Gastrocnemius medialis (tissue), 4 donors: ENCODE data around the gene LHFPL6. TPM values are rescaled to one million over a fixed set of nuclear protein-coding genes. Genes with fewer than 3 reads are reported as not detected.

Experiments
- ATAC-seq, 2 donors: fragments of 150-250 bp; one replicate each; pipeline ENCODE4 v1.9.1; 2016
- DNase-seq, 2 donors: peaks; one replicate each; pipeline ENCODE4 v3.0.0-alpha.2; 2019
- H3K27ac ChIP-seq, 4 donors: fragments of 200-600 bp; sonication (generic); 1 replicate in 1 of 4; 2 replicates in 3 of 4; pipeline ENCODE4 v1.5.1; 2016 to 2018; ENCODE audit warnings: mild to moderate bottlenecking in 2 of 4, moderate library complexity in 1 of 4
- H3K27me3 ChIP-seq, 3 donors: fragments of 200-600 bp; sonication (generic) in 2 of 3; 1 replicate in 1 of 3; 2 replicates in 2 of 3; pipeline versions ENCODE4 v1.5.1 to v1.6.0; 2016 to 2019; ENCODE audit warnings: mild to moderate bottlenecking in 1 of 3, moderate library complexity in 1 of 3
- H3K36me3 ChIP-seq, 2 donors: fragments of 200-600 bp; sonication (generic) in 1 of 2; one replicate each; pipeline ENCODE4 v1.5.1; 2017 to 2018
- H3K4me1 ChIP-seq, 2 donors: fragments of 200-600 bp; sonication (generic) in 1 of 2; one replicate each; pipeline ENCODE4 v1.5.1; 2016 to 2017; ENCODE audit warnings: mild to moderate bottlenecking in 2 of 2
- H3K4me3 ChIP-seq, 4 donors: fragments of 200-600 bp; sonication (generic) in 3 of 4; 1 replicate in 1 of 4; 2 replicates in 3 of 4; pipeline ENCODE4 v1.5.1; 2016 to 2019; ENCODE audit warnings: mild to moderate bottlenecking in 2 of 4
- H3K9me3 ChIP-seq, 3 donors: fragments of 200-600 bp; sonication (generic) in 2 of 3; 1 replicate in 1 of 3; 2 replicates in 2 of 3; pipeline ENCODE4 v1.5.1; 2016 to 2019
- POLR2A ChIP-seq, 2 donors: fragments of 450-650 bp; IDR thresholded peaks; one replicate each; pipeline ENCODE4 v1.6.1; 2017; ENCODE audit warnings: antibody characterized with exemption in 2 of 2, mild to moderate bottlenecking in 2 of 2, moderate library complexity in 2 of 2
- in situ Hi-C, 4 donors: fragments of 200-750 bp; cut with MboI; loops; one replicate each; pipeline versions ENCODE4 v1.15.0 to v1.8.0; 2017; ENCODE audit warnings: low sequenced_read_pairs in 4 of 4
- intact Hi-C: fragments of 100-400 bp; cut with DNase I; formaldehyde crosslinking; loops from one replicate; pipeline ENCODE4 v1.15.1; 2023; ENCODE audit warnings: low total_unique reads
- total RNA-seq, 4 donors: library from RNA; depleted of rRNA; stranded (reverse); fragments of >200 nt; gene quantifications; one replicate each; pipeline versions ENCODE4 v1.1.0 to v1.2.3, GENCODE V29; 2016
- TF ChIP-seq, protein P1 (sequence below), 5 experiments: fragments of 450-650 bp in 3 of 5; fragments of 200-600 bp in 2 of 5; sonication (generic) in 2 of 5; IDR thresholded peaks in 4 of 5; conservative IDR thresholded peaks in 1 of 5; 1 replicate in 4 of 5; 2 replicates in 1 of 5; pipeline ENCODE4 v1.5.1; 2016 to 2019; ENCODE audit warnings: antibody characterized with exemption in 5 of 5, mild to moderate bottlenecking in 3 of 5, moderate library complexity in 3 of 5

LHFPL6 gene
- total RNA-seq, 4 donors from 2014 or later, result 12.7 to 26.3 (median 16.0) TPM

DNA sequence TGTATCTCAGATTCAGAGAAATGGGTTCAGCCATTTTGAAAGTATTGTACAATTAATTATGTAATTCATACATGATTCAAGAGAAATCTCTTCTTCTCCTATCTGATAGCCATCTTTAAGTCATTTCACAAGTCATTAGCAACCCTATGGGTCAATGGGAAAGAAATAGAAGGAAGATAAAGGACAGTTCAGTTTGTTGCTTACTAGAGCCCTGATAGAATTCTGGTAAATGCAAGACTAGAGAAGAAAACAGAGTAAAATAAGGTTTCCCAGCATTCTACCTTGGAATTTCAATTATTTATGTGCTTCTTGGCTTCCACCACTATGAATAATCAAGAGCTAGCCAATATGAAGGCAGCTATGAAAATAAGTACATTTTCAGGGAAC lies 117.7 kb downstream of the LHFPL6 start:
- H3K9me3 ChIP-seq, result no peaks in the 10 kb centered on the region
- H3K27me3 ChIP-seq, result no peaks in the 10 kb centered on the region
- no peak overlapping the region for H3K4me3 ChIP-seq
- intact Hi-C loops (no loop called here), in situ Hi-C loops (no loop called here)
- H3K4me1 ChIP-seq, result peaks cover 0 to 9% of the 10 kb centered on the region in 2 donors
- ATAC-seq (no peak), DNase-seq (no peak)
- no peaks in the 10 kb centered on the region for H3K36me3 ChIP-seq
- TF ChIP-seq, protein P1, sequence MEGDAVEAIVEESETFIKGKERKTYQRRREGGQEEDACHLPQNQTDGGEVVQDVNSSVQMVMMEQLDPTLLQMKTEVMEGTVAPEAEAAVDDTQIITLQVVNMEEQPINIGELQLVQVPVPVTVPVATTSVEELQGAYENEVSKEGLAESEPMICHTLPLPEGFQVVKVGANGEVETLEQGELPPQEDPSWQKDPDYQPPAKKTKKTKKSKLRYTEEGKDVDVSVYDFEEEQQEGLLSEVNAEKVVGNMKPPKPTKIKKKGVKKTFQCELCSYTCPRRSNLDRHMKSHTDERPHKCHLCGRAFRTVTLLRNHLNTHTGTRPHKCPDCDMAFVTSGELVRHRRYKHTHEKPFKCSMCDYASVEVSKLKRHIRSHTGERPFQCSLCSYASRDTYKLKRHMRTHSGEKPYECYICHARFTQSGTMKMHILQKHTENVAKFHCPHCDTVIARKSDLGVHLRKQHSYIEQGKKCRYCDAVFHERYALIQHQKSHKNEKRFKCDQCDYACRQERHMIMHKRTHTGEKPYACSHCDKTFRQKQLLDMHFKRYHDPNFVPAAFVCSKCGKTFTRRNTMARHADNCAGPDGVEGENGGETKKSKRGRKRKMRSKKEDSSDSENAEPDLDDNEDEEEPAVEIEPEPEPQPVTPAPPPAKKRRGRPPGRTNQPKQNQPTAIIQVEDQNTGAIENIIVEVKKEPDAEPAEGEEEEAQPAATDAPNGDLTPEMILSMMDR (IDR thresholded peaks at IDR 0.05 in 4 of 5, conservative IDR thresholded peaks at IDR 0.05 in 1 of 5), result no peak
- no peak for TF ChIP-seq POLR2A (IDR thresholded peaks at IDR 0.05)
- no peak overlapping the region for H3K27ac ChIP-seq

DNA sequence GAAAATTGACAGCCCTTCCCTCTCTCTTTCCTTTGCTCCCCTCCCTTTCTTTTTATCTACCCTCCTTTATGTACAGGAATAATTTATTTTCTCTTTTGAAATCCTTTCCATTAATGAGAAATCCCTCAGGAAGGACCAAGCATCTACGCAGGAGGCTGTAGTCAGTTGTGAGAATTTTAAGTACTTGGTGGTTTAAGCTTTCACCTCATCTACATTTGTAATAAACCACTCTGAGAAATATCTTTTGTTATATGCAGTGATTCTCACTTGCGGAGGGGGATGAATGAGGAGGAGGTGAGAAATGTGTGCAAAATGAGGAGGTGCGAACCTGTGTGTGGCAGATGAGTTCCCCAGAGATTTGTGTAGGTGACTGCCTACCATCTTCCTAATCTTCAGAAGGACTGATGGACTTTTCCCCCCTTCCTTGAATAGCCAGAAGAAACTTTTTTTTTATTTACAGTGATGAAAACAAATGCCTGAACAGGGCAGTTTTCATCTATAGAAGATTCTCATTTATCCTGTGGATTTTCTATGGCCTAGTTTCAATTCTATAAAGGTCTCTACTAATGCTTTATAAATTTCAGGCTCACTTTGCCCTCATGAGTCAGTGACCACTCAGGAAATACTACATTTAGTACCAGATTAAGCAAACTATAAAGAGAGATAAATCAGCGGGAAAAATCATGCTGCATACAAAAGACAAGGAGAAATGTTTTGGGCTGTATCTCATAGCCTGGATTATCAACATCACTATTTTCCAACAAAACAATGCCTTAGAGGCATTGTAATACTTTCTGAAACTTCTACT lies 118.3 kb downstream of the LHFPL6 start:
- in situ Hi-C loops (no loop called here), intact Hi-C loops (no loop called here)
- Histone ChIP-seq H3K4me1 (peaks cover 0 to 12% of the 10 kb centered on the region in 2 donors), H3K27me3 (no peaks in the 10 kb centered on the region), H3K9me3 (no peaks in the 10 kb centered on the region), H3K27ac (no peak overlapping the region), H3K36me3 (no peaks in the 10 kb centered on the region), H3K4me3 (no peak overlapping the region)
- ATAC-seq (no peak), DNase-seq (no peak)
- TF ChIP-seq POLR2A (IDR thresholded peaks at IDR 0.05), result no peak

DNA sequence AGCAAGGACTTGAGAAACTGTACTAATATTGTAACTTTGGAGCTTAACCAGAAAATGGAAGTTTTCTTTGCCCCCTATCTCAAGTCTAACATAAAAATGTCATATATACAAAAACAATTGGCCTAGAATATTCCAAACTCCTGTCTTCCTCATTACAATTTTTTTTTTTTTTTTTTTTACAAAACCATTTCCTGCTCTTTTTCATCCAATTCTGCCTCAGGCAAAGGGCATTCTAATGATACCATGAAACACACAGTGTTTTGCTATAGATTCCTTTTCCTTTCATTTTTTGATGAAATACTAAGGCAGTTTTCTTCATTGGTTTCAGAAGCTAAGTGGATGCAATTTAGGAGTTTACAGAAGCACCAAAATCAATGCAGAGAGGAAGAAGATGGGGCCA lies 119.7 kb downstream of the LHFPL6 start:
- no peaks in the 10 kb centered on the region for H3K36me3 ChIP-seq
- H3K4me1 ChIP-seq, result peaks cover 0 to 15% of the 10 kb centered on the region in 2 donors
- intact Hi-C loops (no loop called here), in situ Hi-C loops (no loop called here)
- ATAC-seq, result no peak
- H3K9me3 ChIP-seq, result no peaks in the 10 kb centered on the region
- TF ChIP-seq, protein P1 (IDR thresholded peaks at IDR 0.05 in 4 of 5, conservative IDR thresholded peaks at IDR 0.05 in 1 of 5), result no peak
- no peak for TF ChIP-seq POLR2A (IDR thresholded peaks at IDR 0.05)
- DNase-seq, result no peak
- H3K4me3 ChIP-seq, result no peak overlapping the region
- no peaks in the 10 kb centered on the region for H3K27me3 ChIP-seq
- H3K27ac ChIP-seq, result no peak overlapping the region

DNA sequence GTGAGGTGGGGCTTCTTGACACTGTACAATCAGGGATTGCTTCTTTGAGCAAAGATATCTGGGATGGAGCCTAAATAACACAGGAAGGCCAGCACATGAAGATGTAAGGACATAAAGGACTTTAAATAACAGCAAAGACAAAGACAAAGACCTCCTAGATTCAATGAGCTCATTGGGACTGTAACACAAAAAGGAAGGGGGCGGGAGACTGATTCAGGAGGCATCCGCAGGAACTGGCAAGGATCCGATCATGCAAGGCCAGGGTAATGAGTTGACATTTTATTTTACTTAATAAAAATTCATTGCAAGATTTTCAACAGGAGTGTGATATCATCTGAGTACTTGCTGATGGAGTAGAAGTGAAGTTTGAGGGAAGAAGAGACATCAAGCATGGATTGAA lies 121.5 kb downstream of the LHFPL6 start:
- intact Hi-C loops (no loop called here), in situ Hi-C loops (no loop called here)
- no peak overlapping the region for H3K4me3 ChIP-seq
- ATAC-seq (peak in 1 of 2 donors; percentile 26), DNase-seq (no peak)
- no peaks in the 10 kb centered on the region for H3K27me3 ChIP-seq
- peaks cover 0 to 15% of the 10 kb centered on the region in 2 donors for H3K4me1 ChIP-seq
- TF ChIP-seq, protein P1 (IDR thresholded peaks at IDR 0.05 in 4 of 5, conservative IDR thresholded peaks at IDR 0.05 in 1 of 5), result no peak
- no peak for TF ChIP-seq POLR2A (IDR thresholded peaks at IDR 0.05)
- no peaks in the 10 kb centered on the region for H3K9me3 ChIP-seq
- H3K27ac ChIP-seq, result no peak overlapping the region
- no peaks in the 10 kb centered on the region for H3K36me3 ChIP-seq

DNA sequence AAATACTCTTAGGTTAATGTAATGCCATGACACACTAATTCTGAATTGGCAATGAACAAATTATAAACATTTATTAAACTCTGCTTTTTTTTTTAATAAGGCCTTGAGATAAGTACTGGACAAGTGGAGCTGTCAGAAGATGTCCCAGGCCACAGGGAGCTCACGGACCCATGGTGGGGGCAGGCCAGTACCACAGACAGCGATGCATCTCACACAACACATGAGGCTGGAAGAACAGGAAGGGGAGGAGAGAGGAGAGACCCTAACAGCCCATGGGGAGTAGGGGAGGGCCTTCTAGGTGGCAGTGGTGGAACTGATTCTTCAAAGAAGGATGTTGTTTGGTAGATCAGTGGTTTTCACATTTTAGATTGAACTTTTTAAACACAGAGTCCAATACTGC lies 128.4 kb downstream of the LHFPL6 start:
- no peak overlapping the region for H3K4me3 ChIP-seq
- DNase-seq, result no peak
- peaks cover 0 to 1% of the 10 kb centered on the region in 2 donors for H3K4me1 ChIP-seq
- H3K27ac ChIP-seq, result no peak overlapping the region
- no peaks in the 10 kb centered on the region for H3K9me3 ChIP-seq
- intact Hi-C loops (no loop called here), in situ Hi-C loops (no loop called here)
- no peak for TF ChIP-seq POLR2A (IDR thresholded peaks at IDR 0.05)
- TF ChIP-seq, protein P1 (IDR thresholded peaks at IDR 0.05 in 4 of 5, conservative IDR thresholded peaks at IDR 0.05 in 1 of 5), result no peak
- ATAC-seq, result no peak
- H3K27me3 ChIP-seq, result no peaks in the 10 kb centered on the region
- H3K36me3 ChIP-seq, result no peaks in the 10 kb centered on the region
